COR-L47 (cell line): Measurements from ENCODE around the gene PRSS56.

Experiments used
- DNase-seq: peaks from one replicate; lab custom pipeline; 2025; lab: John Stamatoyannopoulos, UW

Gene PRSS56

DNA sequence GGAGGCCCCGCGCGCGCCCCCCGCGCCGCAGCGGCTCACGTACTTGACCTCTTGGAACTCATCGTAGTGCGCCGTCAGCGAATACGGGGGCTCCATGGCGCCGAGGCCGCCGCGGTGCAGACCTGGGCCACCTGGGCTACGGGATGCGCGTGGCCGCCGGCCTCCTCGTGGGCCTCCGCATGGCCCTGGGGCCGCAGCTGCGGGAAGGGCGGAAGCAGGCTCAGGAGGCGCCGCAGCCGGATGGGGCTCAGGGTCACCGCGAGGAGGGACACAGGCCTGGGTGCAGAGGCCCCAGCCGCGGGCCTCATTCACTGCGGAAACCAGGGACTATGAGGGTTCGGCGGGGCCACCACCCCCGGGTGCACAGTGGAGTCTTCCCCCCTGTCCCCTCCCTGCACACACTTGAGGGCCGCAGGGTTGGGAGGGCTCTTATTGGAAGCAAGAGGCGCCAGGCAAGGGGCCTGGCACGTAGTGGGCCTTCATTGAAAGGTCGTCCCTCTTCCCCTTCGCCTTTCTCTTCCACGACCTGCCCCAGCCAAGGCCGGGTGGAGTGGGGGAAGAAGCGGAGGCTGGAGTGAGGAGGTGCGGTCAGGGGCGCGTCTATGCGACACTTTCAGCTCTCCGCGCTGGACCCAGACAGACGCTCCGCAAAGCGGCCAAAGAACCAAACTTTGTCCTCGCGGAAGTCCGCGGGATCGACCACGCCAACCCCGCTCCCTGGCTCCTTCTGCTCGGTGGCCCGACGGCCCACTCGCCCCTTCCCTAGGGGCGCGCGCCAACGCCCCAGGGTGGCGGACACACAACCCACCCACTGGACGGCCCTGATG lies 33.4 kb upstream of the PRSS56 start:
- DNase-seq: no peak

DNA sequence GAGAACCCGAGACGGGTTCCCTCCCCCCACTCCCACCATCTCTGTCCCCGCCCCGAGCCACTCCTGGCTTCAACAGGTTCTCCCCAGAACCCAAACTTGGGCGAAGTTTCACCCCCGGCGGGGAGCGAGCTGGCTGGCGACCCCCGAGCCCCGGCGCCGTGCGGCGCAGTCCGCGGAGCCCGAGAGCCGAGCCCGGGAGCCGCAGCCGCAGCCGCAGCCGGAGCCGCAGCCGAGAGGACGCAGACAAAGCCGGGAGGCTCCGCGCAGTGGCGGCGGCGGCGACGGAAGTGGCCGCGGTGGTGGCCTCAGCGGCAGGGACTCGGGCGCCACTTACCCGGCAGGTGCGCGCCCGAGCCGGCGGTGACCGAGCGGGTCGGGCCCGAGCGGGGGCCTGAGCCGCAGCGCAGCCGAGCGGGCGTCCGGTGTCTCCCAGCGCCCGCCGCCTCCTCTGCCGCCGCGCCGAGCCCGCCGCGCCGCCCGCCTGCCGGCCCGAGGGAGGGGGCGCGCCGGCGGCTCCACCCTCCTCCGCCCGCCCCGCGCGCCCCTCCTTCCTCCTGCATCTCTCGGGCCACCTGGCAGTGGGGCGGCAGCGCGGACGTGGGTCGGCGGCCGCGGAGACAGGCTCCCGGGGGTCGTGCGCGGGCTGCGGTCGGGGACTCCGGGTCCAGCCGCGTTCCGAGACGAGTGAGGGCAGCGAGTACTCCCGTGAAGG lies 32.6 kb upstream of the PRSS56 start, which contains the start of gene ECEL1:
TSS of gene ECEL1 (minus strand) at position 450 of the 712 bp plus-strand sequence. CDS start 1,181 bp downstream, outside the sequence.
- DNase-seq: no peak

DNA sequence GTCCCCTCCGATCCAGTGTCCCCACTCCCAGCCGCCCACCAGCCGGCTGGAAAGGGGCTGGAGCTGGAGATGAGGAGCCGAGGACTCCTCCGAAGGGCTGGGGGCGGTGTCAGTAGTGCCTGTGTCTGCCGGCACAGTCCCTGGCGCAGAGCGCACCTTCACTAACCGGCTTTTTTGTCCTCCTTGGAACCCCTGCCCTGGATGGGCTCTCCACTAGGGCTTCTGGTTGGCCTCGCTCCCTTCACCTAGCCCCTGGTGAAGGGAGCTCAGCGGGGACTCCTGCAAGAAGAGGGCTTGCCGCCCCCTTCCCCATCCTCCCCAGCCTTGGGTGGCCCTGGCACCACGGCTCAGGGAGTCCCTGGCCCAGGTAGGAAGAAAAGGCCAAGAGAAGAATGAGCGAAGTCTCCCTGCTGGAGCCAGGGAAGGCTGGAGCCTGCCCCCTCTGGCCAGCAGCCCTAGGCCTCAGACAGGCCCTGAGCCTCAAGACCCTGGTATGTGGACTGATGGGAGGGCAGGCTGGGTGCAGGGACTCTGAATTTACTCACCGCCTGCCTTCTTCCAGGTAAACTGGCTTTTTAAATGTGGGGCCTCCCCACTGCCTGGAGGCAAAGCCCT lies 32.0 kb upstream of the PRSS56 start:
- no peak for DNase-seq

DNA sequence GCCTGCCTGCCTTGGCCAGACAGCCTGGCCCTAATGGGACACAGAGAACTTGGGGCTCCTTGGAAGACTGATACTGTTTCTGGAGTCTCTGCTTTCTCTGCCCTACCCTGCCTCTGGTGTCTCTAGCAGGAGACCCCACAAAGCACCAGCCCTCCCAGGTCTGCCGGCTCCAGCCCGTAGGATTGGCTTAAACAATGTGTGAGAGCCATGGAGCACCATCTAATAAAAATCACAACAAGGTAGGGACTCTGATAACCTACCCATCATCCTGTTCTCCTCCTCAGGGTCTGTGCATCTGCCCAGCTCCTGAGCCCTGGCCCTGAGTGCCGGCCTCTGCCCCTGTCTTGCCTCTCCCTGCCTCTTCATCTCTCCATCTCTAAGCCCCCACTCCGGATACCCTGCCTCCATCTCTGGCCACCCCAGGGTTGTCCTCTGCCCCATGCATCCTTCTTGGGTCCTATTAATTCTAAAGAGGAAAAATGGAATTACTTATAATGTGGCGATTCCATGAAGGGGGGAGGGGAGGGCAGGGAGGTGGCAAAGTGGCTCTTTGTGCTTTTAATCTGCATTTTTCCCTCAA lies 31.4 kb upstream of the PRSS56 start:
- DNase-seq: no peak

DNA sequence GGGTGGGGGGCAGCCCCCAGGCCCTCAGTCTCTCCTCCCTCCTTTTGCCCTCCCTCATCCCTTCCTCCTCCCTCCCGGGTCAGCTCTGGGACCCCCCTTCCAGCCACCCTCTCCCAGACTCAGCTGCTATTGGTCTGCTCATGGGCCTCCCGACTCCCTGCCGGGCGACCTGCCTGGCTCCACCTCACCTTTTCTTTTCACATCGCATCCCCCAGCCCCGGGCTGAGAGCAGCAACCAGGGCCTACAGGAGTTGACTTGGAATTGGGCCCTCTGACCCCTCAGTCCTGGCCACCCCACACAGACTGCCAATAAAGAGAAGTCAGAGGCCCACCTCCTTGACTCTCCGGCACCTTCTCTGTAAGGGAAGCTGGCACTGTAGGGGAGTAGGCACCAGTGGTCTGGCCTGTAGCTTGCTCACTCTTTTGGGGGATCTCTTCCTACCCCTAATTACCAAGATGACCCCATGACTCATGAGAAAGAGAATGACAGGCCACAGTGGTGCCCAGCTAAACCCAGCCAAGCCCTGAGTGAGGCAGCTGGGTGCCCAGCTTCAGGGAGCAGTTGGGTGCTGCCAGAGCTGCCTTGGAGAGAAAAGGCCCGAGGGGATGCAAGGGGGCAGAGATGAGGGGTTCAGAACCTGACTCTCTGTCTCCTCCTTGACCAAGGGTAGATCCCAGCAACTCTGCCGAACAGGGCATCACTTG lies 30.5 kb upstream of the PRSS56 start:
- no peak for DNase-seq

DNA sequence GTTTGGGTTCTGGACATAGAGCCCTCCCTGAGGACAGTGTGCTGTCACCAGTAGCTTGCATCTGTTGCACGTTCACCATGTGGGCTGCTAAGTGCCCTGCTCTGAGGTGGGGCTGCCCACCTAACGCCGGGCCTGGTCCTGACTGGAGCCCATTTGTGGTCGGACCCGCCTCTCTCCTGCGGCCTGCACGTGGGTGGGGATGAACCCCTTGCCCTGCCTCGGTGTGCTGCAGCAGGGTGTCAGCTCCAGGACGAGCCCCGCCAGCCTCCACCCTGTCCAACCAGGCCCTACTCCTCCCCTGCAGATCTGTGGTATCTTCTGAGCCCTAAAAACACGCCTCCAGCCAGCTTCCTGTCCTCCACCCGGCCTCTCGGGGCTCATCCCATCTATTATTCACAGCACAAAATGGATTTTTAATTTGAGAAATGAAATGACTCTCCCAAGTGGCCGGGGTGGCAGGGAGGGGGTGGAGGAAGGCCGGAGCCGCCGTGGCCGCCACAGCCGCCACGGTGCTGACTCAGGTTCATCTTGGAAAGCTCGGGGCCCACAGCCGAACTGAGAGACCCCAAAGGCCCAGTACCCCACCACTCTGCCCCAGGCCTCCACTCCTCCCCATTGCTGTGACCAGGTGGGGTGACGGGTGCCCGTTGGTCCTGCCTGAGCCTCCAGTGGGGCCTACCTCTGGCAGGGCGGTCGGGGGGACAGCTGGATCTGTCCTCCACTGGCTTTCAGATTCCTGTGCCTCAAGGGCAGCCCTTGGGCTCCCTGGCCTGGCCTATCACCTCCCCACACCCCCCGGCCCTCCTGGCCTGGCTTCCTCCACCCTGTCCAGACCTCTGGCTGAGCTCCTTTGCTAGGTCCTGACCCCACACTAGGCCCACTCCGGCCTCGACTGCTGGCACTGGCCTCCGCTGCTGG lies 29.7 kb upstream of the PRSS56 start:
- no peak for DNase-seq

DNA sequence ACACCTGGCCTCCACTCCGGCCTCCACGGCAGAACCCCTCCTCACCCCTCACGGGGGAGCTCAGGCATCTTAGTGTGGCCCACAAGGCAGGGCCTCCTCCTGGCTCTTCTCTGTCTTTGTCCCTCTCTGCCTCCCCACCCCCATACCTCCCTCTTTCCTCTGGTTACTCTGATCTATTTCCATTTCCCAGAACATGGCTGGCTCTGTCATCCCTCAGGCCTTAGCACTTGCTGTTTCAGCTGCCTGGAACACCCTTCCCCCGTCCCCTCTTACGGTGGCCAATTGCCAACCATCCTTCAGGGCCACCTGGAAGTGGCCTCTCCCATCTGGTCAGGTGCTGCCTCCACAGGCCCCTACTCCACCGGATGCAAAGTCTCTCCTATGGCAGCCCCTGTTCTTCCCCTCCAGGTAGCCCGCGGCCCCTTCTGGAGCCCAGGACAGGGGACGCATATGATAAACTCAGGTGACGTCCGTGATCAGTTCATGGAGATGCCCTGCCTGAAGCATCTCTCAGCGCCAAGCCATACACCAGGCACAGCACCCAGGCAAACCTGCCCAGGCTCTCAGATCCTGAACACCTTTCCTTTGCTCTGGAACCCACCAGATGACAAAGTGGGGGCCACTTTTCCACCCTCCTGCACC lies 28.9 kb upstream of the PRSS56 start:
- DNase-seq: no peak

DNA sequence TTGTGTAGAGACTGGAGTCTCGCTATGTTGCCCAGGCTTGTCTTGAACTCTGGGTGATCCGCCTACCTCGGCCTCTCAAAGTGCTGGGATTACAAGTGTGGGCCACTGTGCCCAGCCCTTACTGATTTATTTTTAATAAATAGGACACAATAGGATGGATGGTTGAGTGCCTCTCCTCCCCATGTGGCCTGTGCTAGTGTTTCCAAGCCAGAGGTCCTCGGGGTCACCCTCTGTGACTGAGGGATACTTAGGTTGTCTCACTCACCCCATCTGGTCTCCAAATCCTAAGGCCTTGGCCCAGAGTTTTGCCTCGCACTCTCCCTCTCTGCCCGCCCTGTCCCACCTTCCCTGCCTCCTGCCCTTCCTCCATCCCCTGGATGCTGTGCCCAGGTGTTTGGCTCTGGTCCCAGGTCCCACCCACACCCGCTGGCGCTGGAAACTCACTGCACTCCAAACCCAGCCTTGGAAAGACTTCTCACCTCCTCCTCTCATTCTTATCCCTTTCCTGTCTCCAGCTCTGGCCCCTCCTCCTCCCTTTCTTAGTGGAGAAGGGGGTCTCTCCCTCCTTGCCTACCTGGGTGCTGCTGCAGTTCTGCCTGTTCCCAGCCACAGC lies 27.8 kb upstream of the PRSS56 start:
- DNase-seq: no peak

DNA sequence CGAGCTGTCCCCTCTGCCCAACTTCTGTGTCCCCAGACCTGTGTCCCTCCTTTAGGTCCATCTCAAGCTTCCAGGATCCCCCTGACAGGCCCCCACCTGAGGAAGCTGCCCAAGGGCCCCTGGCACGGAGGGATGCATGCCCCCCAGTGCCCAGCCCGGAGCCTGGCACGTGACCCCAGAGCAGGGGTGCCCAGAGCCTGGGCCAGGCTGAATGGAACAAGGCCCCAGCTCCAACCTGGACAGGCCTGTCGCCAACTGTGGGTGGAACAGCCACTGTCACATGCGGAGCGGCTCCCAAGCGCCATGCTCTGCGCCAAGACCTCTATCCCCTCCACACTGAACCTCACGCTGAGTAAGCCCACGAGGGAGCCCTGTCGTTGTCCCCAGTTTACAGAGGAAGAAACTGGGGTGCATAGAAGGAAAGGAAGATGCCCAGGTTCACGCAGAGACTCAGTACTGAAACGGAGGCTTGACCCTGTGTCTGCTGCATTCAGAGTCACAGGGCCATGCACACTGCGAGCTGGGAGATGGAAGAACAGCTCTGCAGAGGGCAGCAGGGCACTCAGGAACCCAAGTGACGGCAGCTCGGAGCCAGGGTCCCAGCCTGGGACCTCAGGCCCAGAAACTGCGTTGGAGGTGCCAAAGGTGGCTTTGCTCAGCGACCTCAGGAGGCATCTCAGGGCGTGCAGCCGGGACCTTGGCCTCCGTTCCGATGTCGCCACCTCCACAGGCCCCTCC lies 27.1 kb upstream of the PRSS56 start:
- DNase-seq: no peak

DNA sequence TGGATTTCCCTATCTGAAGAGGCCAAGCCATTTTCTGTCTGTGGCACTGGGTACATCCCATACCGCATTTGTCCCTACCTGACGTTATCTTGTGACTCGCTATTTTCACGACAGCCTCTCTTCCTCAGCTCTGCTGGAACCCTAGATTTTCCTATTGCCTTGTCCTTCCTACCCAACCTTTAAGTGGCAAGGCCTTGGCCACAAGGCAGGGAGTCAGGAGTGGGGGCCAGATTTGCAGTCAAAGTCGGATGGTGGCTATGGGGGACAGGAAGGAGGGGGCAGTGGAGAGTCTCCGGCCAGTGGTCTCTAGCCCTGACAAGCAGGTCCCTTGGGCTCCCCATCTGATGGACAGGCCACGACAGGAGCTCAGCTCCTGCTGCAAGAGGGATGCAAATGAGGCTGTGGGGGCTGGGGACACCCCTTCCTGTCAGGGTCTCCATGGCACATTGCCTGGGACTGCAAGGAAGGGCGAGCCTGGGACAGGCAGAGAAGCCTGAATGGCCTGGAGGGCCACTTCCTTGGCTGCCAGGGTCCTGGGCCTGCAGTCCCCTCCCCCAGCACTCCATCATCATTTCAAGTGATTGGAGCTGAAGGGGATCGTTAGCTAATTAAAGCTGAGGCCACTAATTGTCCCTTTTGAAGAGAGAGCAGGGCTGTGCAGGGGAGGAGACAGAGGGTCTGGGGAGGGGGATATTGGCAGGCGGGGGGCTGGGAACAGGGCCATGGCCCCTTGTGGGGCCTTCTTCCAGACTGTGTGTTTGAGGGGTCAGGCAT lies 26.3 kb upstream of the PRSS56 start:
- no peak for DNase-seq

DNA sequence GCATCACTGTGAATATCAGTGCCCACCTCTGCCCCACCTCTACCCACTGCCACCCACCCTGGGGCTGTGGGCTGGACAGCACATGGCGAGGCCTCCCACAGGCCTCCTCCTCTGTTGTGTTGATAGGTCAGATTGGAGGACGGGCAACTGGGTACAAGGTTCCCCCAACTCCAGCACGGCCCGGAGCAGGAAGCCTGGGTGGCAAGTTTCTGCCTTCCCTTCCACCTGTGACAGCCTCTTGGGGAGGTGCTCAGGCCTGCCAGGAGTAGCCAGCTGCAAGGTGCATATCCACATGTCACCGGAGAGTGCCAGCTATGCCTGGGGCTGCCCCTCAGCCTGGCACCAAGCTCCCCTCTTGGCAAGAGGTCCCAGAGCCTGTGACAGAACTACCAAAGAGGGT lies 25.6 kb upstream of the PRSS56 start:
- DNase-seq: no peak

DNA sequence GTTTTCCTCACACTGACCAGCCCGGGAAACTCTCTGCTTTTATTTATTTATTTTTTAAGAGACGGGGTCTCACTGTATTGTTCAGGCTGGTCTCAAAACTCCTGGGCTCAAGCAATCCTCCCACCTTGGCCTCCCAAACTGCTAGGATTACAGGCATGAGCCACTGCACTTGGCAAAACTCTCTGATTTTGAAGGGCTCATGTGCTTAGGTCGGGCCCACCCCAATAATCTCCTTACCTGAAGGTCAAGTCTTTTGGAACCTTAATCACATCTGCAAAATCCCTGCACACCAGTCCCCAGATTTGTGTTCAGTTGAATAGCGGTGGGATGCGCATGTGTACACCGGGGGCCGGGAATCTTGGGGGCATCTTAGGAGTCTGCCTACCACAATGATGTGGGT lies 24.9 kb upstream of the PRSS56 start:
- no peak for DNase-seq

DNA sequence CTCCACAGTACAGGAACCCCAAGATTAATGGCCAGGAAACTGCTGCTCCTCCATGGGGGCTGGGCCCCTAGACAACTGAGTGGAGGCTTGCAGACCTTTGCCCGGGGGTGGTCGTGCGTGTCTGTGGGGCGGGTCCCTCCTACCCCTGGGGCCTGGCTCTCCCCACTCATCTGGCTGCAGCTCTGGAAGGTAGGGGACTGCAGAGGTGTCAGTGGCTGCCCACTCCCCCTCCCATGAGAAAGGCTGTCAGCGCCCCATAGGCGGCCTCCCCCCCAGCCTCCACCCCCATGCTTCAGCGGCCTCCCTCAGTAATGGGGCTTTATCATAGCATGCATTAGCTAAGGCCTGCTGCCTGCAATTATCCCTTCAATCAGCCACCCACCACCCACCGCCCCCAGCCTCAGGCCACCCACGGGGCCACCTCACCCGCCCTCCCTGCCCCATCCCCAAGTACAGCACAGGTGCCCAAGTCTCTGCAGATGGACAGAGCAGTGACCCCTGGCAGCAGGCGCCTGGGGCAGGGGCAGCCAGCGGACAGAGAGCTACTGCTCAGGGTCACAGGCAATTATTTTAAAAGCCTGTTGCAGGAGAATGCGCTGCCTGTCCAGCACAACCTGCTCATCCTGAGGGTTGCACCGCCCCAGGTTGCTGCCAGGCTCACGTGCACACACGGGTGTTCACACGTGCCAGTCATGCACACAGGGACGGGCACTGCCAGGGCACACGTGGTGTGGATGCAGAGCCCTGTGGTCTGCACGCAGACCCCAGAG lies 23.5 kb upstream of the PRSS56 start:
- no peak for DNase-seq

DNA sequence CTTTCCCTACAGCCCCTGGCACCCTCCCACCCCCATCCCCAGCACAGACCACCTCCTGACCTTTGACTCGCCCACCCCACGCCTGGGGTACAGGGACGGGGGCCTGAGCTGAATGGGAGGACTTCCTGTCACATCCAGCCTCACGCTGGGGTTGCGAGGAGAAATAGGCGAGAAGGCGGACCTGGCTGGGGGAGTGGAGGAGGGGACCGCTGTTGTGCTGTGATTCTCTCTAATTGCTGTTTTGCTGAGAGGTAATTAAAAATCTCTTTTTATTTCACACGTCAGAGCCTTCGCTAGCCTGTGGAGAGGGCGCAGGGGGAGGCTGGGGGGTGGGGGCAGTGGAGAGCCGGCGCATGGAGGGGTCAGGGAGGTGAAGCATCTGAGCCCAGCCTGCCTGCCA lies 22.8 kb upstream of the PRSS56 start:
- peak; percentile 58 for DNase-seq

DNA sequence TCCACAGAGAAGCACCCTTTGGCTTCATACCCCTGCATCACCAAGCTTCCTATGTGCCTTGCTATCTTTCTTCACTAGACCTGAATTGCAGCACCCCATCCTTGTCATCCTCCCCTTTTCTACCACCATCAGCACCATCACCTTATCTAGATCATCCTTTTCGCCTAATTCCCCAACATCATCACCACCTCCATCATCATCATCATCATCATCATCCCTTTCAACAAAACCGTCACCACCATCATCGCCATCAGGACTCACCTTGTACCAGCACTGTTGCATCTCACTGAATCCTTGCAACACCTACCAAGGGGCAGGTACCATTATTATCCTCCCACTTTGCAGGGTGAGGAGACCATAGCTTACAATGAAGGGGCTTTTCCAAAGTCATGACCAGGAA lies 21.7 kb upstream of the PRSS56 start:
- no peak for DNase-seq

DNA sequence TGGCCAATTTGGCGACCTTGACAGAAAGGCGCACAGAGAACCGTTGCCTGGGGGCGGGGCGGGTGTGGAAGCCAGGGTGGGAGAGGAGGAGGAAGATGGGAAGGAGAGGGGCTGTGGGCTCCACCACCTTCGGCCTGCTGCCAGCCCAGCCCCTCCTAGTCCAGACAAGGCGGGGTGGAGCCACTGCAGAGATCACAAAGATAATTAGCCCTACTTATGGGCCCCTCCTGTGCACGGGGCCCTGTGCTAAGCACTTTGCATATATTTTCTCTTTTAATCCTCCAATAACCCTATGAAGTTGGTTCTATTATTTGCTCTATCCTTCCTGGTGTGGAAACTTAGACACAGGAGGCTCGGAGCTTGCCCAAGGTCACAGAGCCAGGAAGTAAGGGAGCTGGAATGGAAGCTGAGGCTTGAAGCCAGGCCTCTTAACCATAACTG lies 18.8 kb upstream of the PRSS56 start:
- DNase-seq: no peak

DNA sequence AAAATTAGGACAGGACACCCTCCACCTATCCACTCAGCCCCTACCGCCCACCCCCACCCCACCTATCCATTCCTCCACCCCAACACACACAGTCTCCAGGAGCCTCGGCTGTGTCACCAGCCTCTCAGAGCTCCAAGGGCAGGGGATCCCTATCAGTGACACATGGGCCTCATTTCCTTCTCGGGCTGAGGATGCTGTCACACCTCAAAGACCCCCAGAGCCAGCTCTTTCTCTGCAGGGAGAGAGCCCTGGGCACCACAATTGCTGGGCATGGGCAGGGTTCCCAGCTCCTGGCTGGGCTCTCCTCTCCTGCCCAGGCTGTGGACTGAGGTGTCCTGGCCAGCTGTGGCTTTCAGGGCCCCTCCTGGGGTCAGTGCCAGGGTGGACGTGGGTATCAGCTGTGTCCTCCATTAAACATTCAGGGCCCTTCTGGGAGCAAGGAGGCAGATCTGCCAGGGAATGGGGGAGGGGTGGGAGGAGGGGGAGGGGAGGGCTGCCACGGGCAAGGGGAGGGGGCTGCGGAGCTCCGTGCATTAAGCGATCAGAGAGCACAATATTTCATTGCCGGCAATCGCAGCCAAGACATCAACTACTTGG lies 18.3 kb upstream of the PRSS56 start:
- no peak for DNase-seq
